Measurements from ENCODE around the gene MTMR10. TPM values are rescaled to one million over a fixed set of nuclear protein-coding genes. Genes with fewer than 3 reads are reported as not detected.

MTMR10 gene
- total RNA-seq, 1 donor from 2014 or later, result 13.4 TPM

DNA sequence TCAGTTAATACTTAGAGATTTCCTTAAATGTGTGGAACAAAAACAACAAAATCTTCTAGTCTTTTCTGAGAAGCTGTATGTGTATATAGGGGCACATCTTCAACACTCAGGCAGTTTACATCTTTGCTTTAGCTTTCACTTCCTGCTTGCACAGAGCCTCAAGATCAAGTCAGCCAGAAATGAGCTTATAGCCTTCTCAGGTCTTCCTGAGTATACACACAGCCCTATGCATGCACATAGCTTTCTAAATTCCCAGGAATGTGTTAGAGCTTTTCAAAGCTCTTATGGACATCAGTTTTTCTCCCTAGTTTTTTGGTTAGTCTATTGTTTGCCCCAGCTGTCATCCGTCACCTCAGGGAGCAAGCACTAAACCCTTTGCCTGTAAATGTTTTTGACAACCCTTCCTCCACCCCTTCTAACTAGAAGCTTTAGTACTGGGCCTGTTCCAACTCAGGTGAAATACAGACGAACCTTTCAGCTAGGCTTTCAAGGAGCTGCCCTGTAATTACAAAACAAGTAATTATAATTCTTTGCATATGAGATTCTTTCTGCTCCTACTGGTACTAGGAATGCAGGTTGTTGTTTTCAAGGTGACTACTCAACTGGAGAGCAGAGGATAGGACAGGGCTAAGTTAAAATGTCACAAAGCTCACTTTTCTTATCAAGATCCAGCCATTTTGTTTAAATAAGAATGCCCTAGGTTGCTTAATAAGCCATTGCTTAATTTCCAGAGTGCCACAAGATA lies 22.6 kb upstream of the MTMR10 start:
- no peak for DNase-seq

DNA sequence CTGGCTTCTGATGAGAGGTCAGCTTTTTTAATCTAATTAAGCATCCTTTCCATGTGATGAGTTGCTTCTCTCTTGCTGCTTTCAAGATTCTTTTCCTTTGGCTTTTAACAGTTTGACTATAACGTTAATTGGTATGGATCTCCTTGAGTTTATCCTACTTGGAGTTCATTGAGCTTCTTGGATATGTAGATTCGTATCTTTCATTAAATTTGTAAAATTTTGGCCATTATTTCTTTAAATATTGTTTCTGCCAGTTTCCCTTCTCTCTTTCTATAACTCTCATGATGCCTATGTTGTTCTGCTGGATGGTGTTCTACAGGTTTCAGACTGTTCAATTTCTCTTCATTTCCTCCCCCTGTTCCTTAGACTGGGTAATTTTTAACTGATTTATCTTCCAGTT lies 21.0 kb upstream of the MTMR10 start:
- DNase-seq, result no peak

DNA sequence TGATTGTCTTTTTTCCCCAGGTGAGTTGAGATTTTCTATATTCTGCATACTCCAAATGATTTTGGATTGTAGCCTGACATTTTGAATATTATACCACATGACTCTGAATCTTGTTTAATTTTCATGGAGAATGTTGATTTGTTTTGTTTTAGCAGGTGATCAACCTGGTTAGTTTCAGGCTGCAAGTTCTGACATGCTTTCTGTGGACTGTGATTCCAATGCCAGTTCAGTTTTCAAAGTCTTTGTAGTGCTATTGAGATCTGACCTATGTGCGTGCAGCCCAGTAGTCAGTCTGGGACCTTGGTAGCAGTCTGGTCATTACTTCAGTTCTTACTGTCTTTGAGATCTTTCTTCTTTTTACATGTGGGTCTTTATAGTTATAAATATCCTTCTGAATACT lies 18.6 kb upstream of the MTMR10 start:
- no peak for DNase-seq

DNA sequence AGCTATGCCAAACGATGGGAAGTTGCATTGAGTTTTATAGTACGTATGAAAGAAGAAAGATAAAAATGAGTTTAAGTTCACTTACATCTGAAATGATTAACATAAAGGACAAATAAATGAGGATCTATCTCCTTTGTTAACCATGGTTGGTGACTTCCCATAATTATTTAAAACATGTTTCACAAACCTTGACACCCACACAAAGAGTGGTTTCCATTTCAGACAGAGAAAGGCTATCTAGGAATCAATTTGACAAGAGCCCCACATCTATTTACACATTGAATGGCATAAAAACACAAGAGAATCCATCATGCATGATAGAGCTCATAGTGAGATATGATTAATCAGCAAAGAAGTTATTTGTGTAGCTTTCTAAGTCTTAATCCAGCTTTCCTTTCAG lies 14.2 kb upstream of the MTMR10 start:
- no peak for DNase-seq

DNA sequence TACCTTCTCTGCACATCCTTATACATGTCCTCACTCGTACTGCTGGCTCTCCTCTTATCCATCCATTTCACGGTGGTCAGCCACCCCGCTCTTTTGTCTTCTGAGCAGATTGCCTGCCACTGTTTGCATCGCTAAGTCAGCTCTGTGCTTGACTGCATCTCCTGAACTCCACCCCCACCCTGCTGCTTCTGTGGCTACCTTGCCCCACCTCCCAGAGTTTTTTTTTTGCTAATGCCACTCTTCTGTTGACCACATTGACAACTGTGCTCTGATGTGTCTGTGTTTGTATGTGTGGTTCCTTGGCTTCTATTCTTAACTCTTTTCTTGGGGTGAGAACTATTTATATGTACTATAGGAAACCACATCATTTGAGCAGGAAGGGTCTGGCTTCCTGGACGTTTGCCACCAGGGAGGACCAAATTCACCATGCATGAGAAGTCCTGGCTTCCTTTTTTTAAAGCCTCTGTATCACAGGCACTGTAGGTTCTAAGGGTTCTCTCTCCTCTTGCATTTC lies 12.8 kb upstream of the MTMR10 start:
- no peak for DNase-seq

DNA sequence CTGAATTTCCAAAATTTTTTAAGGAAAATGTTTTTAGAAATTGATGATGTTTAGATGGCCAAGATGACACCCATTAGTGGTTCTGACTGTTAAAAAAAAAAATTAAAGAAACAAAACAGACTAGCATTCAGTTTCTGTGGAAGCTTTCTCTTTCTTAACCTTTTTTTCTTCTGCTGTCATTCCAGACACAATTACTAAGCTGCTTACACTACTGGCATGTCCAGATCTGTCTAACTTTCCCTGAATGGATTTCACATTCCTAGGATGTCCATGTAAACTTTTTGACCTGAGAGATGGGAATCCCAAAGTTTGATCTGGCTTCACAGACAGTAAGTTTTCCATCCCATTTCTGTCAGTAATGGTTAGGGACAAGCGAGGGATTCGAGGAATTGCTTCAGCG lies 10.3 kb upstream of the MTMR10 start:
- no peak for DNase-seq

DNA sequence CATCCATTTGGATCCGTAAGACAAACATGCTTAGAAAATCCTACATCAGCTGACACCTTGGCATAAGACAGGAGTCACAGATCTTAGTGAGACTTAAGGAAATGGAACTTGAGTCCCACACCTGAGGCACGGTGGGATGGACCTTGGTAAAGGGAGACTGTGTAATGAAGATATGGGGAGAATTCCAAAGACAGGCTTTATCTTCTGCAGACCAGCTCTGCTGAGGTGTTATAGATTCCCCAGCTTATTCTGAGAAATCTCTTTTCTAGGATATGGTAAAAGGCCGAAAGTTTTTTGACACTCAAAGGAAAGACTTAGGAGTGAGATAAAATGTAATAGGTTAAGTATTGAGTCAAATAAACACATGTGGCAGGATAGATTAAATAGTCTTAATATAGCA lies 8.3 kb upstream of the MTMR10 start:
- no peak for DNase-seq

DNA sequence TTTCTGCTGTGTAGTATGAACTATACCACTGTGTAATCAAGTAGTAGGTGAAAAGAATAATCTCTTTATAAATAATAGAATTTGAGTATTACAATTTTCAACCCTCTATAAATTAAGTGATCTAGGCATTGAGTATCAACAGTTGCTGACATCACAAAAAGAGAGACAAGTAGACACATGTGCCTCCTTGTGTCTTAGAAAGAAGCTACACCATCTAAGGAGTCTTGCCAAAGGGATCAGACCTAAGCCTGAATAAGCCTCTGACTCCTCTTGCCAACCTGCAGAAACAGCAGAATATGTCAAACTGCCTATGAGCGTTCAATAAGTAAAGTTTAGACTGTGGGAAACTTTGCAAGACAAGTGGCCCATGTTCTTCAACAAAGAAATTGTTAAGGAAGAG lies 5.8 kb upstream of the MTMR10 start:
- DNase-seq, result no peak

DNA sequence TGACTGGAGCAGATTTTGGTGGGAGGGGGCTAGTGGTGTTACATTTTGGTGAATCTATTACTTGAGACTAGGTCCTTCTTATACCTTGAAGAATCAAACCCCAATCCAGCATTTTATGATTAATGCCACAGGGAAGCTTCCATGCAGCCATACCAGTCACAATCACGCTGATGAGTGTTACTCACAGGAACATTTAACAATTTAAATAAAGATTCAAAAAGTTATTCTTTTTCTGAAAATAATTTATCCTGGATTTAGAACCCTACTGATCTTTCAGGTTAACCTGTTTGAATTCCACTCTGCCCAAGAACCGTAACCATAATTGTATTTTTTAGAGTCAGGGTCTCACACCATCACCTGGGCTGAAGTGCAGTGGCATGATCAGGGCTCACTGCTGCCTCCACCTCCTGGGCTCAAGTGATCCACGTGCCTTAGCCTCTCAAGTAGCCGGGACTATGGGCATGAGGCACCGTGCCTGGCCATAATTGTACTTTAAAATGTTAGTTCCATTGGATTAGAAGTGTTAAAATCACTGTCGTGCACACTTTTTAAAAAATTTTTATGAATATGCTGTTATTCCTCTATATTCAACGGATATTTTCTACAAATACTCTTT lies 929 bp upstream of the MTMR10 start:
- no peak for DNase-seq

DNA sequence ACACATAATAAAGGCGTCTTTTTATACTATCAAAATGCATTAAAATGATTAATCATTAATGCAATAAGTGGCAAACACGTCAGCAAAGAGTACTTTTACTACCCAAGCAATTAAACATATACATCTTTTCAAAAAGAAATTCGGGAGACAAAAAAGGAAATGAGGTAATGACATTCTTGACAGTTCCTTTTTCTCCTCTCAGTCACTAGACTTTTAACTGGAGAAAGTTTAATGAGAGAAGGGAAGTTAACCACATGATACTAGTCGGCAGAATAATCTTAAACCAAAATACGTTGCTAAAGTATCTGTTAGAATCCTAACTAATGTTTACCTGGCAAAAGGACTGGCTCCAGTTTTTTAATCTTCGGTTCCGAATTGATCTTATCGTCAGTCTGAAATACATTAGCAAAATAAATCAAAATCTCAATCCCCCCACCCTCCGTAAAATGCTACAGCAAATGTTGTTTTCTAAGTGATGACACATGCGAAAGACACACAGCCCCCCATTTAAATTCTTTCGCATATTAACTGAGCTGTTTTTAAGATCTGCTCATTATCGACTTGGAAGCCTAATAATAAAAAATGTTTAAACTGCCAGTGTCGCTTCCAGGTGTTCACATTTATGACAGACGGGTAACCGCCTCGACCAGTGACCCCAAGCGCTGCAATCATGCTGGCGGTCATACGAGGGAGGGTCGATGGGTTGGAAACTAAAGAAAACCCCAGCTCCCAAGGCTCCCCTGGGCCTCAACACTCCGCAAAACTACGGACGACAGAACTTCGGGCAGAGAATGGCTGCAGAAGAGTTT lies 778 bp downstream of the MTMR10 start:
- DNase-seq, result no peak

DNA sequence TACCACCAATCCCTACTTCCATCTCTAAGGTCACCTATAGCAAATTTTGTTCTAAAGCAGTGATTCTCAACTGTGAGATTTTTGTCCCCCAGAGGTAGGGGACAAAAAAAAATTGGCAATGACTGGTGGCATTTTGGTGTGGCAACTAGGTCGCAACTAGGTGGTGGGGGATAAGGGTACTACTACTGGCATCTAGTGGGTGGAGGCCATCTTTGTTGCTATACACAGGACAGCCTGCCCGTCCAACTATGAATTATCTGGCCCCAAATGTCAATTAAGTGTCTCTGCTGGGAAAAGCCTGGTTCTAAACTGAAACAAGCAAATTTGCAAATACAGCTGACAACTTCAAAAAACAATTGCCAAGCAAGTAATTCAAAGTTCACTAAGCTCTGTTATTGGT lies 1.4 kb downstream of the MTMR10 start:
- DNase-seq, result no peak

DNA sequence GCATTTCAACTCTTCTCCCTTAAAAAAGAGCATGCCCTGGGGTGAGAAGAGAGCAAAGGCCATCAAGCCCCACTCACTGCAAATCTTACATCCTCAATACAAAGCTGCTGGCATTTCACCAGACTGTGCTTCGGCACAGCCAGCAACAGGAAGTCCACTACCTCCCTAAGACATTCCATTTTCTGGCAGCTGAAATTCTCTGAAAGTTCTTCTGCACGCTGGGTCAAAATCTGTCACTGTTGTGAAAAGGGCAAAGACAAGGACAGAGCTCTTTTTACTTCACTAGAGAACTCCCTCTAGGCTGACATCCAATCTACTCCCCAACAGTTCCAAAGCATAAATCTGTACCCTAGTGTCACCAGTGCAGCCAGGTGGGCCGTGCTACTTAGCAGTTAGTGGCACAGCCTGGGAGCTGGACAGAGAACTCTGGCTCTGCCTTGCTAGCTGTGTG lies 6.3 kb downstream of the MTMR10 start:
- DNase-seq, result no peak

DNA sequence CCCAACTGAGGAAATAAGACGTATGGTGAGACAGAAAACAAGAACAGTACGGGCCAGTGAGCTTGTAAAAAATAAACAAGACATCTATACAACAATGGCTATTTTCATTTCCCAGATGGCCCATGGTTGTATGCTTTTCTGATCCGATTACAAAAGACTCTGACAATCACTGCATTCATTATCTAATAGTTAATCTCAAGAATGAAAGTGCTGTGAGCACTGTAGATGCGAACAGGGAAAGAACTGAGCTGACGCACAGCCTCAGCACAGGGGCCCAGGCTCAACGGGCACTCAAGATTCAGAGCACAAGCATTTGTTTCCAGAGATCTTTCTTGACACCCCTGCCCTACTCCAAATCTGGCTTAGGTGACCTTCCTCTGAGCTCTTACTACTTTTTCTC lies 6.9 kb downstream of the MTMR10 start:
- DNase-seq, result no peak

DNA sequence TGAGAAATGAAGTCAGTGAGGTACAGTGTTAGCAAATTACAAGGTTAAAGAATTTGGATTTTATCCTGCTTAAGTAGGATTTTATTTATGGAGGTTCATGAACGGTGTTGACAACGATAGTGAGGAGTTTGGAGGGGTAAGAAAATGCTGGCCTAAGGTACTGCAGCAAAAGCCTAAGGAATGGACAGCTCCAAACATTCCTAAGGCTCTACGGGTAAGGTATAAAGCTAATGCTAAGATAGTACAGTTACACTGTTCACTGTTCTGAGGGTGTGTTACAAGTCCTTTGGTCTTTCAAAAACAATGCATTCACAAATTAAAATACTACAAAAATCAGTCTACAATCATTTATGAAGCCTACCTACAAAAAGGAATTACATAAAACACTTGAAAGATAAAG lies 7.3 kb downstream of the MTMR10 start:
- DNase-seq, result no peak

DNA sequence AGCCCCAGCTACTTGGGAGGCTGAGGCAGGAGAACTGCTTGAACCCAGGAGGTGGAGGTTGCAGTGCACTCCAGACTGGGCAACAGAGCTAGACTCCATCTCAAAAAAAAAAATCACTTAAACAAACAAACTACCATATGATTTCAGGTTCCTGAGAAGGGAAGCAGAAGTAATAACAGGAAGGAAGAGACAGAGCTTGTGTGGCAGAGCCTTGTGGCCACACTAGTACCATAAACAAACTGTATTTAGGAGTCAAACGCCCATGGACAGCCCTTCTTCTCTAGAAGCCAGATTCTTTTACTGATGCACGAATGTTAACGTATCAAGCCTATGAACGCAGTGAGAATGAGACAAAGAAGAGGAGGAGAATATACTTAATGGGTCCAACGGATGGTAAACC lies 12.0 kb downstream of the MTMR10 start:
- no peak for DNase-seq

DNA sequence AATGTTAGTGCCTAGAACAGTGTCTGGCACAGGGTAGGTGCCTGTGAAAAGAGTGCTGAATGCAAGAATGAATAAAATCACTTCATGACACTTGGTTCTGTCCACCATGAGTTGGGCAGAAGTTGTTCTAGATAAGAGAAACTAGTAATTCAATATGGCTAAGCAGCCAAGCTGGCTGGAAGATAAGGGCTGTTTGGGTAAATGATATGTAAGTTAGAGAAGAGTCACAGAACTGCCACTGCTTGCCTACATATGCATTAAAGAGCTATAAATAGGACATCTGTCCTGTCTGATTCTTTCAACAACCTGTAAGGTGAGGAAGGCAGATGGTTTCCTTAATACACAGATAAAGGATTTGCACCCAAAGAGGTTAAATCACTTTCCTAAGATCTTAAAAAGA lies 13.1 kb downstream of the MTMR10 start:
- DNase-seq, result no peak

DNA sequence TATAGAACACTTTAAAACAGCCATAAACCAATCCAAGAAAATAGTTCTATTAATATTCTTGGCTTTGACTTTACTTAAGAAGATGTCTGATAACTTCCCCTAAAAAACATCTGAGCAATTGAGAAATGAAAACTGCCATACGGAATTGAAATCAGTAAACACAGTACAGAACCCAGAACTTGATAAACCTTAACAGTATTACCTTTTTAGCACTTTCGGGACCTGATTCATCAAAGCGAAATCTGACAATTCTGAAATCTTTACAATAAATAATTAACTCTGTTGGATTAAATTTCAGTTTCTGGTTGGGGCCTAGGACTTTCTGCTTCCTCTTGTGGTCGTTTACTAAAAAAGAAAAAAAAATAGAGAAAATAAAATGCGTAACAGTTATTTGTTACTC lies 17.3 kb downstream of the MTMR10 start:
- no peak for DNase-seq

DNA sequence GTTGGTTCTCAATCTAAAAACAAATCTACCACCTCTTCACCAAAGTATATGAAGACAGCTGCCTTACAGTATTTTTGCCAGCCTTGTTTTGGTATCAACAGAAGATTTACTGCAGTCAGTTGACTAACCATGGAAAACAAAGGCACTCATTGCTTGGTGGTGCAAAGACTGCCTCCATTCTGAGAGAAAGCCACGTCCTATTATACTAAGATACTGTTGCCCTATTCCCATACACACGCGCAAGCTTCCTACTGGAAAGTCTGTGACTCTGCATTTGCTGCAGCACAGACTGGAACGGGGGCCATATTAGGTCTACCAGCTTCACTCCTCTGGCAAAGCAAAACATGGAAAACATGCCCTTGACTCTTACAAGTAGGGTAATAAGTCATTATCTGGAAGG lies 18.0 kb downstream of the MTMR10 start:
- no peak for DNase-seq

DNA sequence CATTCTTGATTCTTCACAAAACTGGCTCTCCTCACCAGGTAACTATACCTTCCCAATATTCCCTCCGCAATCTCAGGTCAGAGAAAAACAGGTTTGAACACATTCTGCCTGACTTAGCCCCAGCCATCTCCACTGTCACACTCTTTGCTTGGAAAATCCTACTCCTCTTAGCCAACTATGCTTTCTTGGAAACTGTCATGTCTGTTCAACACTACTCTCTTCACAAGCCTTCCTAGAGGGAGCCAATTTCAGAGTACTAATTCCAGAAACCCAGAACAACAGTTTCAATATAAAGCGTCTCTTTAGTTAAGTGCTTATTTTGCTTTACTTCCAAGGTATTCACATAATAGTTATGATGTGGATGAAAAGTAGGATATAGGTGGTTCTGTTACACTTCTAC lies 21.7 kb downstream of the MTMR10 start:
- no peak for DNase-seq

DNA sequence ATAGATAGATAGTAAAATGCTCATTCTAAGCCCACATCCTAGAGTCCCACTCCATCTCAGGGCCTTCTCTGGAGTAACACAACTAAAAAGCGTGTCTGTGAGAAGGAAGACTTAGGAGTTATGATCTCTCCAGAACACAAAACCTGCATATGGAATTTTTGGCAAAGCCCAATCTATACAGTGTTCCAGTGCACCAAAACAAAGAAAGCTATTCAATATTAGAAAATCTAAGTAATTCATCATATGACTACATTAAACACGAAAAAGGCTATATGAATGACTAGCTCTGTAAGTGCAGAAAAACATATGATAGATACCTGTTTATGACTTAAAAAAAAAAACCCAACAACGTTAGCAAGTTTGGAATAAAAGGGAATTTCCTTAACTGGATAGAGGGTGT lies 27.7 kb downstream of the MTMR10 start:
- no peak for DNase-seq

DNA sequence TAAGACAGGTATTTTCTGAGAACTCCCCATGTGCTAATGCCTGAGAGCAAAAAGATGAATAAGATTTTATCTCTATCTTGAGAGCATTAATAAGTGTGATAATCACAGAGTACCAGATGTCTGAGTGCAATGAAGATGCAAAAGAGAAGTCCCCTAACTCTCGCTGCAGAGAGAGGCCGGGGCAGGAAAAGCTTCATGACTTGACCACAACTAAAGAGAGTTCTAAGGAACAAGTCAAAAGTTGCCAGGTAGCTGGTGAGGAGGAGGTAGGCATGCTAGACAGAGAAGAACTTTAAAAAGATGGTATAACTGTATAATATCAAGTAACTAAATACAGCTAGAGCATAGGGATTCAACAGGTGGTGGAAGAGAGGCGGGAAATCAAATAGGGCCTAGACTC lies 28.8 kb downstream of the MTMR10 start:
- DNase-seq, result no peak

DNA sequence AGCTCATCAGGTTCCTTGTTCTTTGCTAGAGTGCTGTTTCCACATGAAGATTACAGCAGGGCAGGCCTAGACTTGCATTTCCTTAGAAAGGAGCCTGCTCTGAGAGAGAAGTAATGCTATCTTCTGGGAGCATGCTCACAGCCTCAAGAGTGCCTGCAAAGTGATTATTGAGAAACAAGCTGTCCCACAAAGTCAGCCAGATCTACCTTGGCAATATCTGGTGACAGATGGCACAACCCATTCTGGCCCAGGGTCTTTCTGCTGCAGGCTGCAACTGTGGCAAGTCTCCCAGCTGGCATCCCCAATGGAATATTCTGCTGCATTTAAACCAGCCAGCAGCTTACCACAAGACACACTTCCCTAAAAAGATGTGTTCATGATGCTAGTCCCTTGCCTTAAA lies 29.3 kb downstream of the MTMR10 start:
- no peak for DNase-seq

DNA sequence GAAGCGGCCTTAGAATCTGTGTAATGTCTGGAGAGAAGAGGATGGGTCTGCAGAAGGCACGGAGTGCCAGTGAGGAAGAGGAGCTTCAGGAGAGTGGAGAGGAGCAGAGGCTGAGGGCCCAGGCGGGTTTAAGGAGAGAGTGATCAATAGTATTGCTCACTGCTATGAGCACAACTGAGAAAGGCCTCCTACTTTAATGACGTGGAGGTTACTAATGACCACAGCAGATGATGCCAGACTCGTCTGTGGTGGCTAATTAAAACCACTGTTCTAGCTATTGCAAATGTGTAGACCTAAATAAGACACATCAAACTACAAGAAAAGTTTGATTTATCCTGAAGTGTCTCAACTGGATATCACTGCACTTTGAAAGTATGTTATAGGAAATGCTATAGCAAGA lies 33.2 kb downstream of the MTMR10 start:
- no peak for DNase-seq

All from occipital lobe (tissue), 2 donors.